Measurements from ENCODE around the gene SCAMP2.

- TF ChIP-seq CTCF (conservative IDR thresholded peaks at IDR 0.05 in 1 of 2, IDR thresholded peaks at IDR 0.05 in 1 of 2; ENCODE audit: low read depth in 1 of 2, low read length in 2 of 2) (no peak), EZH2 (IDR thresholded peaks at IDR 0.05; ENCODE audit: low read length, missing control alignments) (no peak)
These were observed 71.7 kb downstream of the SCAMP2 start for GRCh38 chr15:74801311-74801997.
